HG02763 (cell line): ENCODE measurements around the gene SLC22A7.
"Not testable (repeated sequence)": the region's sequence is repeated elsewhere in the genome, so short reads cannot be mapped to it uniquely, and the experiment has no call there.

Source experiments
- ATAC-seq: cut with Tn5 transposase; IDR thresholded peaks from one replicate; pipeline ENCODE4 v1.9.1; 2021; ENCODE audit warnings: mild to moderate bottlenecking, moderate library complexity; ENCODE audit not compliant: unreplicated experiment

The SLC22A7 gene

DNA sequence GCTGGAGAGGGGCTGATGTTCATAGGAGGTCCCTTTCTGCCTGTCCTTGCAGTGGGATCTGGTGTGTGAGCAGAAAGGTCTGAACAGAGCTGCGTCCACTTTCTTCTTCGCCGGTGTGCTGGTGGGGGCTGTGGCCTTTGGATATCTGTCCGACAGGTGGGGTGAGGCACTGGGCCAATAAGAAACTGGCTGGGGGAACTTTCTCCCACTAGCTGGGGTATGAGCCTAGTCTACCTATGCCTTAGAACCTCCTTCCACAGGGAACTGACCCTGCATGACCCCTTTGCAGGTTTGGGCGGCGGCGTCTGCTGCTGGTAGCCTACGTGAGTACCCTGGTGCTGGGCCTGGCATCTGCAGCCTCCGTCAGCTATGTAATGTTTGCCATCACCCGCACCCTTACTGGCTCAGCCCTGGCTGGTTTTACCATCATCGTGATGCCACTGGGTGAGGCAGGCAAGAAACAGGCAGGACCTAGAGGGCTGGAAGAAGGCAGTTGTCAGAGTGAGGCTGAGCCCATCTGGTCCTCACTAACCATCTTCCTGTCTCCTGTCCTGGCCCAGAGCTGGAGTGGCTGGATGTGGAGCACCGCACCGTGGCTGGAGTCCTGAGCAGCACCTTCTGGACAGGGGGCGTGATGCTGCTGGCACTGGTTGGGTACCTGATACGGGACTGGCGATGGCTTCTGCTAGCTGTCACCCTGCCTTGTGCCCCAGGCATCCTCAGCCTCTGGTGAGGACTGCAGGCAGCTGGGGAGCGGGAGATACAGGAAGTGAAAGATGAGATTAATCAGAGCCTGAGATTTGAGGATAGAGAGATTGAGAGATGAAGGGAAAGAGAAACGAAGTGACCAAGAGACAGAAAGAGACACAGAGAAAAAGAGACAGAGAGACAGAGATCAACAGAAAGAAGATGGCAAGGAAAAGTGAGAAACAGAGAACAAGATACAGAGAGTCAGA, 1.6 kb downstream of the SLC22A7 start:
- ATAC-seq: no peak

- ATAC-seq: no peak
Observed at GRCh38 chr6:43301081-43301870, 3.2 kb downstream of the SLC22A7 start.

- ATAC-seq: no peak
Observed at GRCh38 chr6:43302126-43302525, 4.1 kb downstream of the SLC22A7 start.

DNA sequence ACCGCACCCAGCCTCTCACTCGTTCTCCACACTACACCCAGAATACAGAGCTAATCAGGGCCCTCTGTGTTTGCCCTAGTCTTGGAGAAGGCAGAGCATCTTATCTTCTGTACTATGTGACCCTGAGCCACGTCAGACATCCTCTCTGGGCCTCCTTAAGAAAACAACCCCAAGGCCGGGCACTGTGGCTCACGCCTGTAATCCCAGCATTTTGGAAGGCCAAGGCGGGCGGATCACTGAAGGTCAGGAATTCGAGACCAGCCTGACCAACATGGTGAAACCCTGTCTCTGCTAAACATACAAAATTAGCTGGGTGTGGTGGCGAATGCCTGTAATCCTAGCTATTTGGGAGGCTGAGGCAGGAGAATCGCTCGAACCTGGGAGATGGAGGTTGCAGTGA, 4.9 kb downstream of the SLC22A7 start:
- not testable (repeated sequence) for ATAC-seq

- ATAC-seq: no peak
Observed at GRCh38 chr6:43303751-43304331, 5.8 kb downstream of the SLC22A7 start.

- ATAC-seq: no peak
Observed at GRCh38 chr6:43304361-43304760, 6.3 kb downstream of the SLC22A7 start.

DNA sequence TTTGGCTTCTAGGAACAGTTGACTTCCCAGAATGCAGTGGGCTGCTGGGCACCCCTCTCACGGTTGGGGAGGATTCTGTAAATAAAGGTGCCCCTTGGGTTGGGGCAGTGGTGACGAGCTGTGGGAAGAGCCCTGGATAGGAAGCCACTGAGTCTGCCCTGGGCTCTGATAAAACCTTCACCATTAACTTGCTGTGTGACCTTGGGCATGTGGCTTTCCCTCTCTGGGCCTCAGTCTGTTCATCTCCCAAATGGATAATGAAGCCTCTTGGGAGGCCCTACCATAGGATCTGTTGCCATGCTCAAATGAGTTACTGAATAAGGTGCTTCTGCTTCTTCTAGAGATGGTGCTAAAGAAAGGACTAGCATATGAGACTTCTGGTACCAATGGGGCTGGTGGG, 6.8 kb downstream of the SLC22A7 start:
- ATAC-seq: no peak

- ATAC-seq: no peak
Observed at GRCh38 chr6:43306086-43306485, 8.0 kb downstream of the SLC22A7 start.

DNA sequence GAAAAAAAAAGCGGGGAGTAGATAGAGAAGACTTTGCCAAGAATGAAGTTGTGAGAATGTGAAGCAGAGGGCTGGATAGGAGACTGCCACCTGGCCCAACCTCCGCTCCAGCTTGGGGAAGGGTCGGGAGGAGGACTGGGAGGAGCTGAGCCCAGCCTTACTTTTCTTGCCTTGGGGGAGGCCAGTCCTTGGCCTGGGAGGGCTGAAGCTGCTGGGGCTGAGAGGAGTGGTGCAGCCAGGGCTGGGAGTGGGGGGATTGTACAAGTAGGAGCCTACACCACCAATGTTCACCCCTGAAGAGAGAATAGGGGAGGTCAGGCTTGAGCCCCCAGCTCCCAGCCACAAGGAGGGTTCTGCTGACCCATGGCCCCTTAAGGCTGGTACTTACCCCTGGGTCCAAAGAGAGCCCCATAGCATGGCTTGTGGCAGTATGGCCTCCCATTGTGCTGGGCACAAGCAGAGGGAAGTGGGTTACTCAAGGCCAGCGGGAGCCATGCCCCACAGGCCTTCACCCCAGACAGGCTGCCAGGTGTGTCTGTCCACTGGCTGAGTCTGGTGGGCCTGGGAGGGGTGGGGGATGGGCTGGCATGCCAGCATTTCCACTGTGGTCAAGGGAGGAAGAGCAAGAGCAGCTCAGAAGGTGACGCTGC, 9.5 kb downstream of the SLC22A7 start:
- ATAC-seq: no peak

GRCh38 chr6:43308101-43308989, 10.3 kb downstream of the SLC22A7 start, which contains the start of gene CRIP3:
TSS of gene CRIP3 (minus strand) at chr6:43308826. CDS start at chr6:43308792, 34 bp downstream.
- ATAC-seq: peak; percentile 47

- ATAC-seq: no peak
Observed at GRCh38 chr6:43308990-43309477, 11.0 kb downstream of the SLC22A7 start.

DNA sequence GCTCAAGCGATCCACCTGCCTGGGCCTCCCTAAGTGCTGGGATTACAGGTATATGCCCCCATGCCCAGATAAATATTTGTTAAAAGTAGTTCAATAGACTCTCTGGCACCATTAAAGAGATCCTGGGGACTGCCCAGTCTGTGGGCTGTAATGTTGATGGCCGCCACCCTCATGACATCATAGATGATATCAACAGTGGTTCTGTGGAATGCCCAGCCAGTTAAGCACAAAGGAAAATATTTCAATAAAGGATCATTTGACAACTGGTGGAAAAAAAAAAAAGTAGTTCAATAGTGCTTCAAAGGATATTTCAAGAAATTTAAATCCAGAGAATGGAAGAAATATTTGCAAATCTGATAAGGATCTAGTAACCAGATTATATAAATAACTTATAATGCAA, 12.1 kb downstream of the SLC22A7 start:
- no peak for ATAC-seq

- no peak for ATAC-seq
Observed at GRCh38 chr6:43310624-43311023, 12.6 kb downstream of the SLC22A7 start.

- no peak for ATAC-seq
Observed at GRCh38 chr6:43311666-43312065, 13.6 kb downstream of the SLC22A7 start.

DNA sequence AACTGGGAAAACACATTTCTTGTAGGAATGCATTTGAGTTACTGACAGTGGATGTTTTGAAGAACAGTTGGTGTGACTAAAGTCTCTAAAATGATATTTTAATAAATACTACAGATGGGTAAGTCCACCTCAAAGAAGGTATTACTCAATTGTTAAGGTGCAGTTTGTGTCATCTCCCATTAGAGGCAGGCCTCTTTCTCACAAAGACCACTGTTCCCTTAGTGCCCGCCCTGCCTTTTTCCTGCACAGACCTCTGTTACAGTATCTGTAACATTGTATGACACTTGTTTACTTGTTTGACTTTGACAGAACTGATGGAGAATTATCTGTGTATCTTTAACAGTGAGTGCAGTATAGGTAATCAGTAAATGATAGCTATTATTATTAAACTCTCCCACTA, 15.8 kb downstream of the SLC22A7 start:
- no peak for ATAC-seq

- ATAC-seq: no peak
Observed at GRCh38 chr6:43318011-43318410, 20.0 kb downstream of the SLC22A7 start.

DNA sequence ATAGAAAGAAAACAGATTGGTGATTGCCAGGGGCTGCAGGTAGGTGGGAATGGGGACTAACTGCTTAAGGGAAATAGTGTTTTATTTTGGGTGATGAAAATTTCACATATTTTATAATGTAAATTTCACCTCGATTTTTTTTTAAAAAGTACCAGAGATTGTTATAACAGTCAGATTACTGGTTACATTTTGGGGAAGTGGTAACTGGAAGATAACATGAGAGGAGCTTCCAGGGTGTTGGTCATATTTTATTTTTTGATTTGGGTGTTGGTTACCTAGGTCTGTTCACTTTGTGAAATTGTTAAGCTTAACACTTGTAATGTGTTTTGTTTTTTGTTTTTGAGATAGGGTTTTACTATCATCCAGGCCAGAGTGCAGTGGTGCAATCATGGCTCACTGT, 27.8 kb downstream of the SLC22A7 start:
- no peak for ATAC-seq

DNA sequence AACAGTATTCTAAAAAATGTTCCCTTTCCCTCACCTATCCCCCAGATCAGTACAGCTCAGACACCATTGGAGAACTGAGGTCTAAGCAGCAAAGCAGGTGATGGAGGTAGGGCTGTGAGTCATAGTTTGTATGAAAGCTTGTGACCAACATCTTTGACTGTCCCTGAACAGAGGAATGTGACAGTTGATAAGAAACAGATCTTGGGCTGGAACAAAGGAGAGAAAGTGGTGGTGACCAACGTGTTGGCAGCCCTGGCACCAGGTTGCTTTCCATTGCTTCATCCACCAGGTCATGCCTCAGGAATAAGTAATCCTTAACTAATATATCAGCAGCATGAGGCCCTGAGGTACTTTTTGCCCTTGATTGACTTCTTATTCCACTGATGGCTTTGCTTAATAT, 30.5 kb downstream of the SLC22A7 start:
- ATAC-seq: no peak

- ATAC-seq: no peak
Observed at GRCh38 chr6:43331470-43331869, 33.4 kb downstream of the SLC22A7 start.

GRCh38 chr6:43331891-43332290, 33.8 kb downstream of the SLC22A7 start:
- ATAC-seq: no peak
